Esophagus muscularis mucosa (tissue), 4 donors: ENCODE measurements around the gene PTPRD. TPM values are rescaled to one million over a fixed set of nuclear protein-coding genes. Genes with fewer than 3 reads are reported as not detected.

ENCODE experiments used
- DNase-seq: peaks from one replicate; pipeline ENCODE4 v3.0.0-alpha.2; 2017; ENCODE audit errors: extremely low spot score
- H3K27ac ChIP-seq, 4 donors: fragments of 200-600 bp; sonication (generic); replicated peaks in 1 of 4; 1 replicate in 3 of 4; 2 replicates in 1 of 4; pipeline ENCODE4 v1.5.1; 2016 to 2019; ENCODE audit warnings: mild to moderate bottlenecking in 1 of 4
- H3K27me3 ChIP-seq, 4 donors: fragments of 200-600 bp; sonication (generic); one replicate each; pipeline versions ENCODE4 v1.5.1 to v1.6.0; 2016 to 2019
- H3K36me3 ChIP-seq, 4 donors: fragments of 200-600 bp; sonication (generic); one replicate each; pipeline ENCODE4 v1.5.1; 2016 to 2019
- H3K4me1 ChIP-seq, 4 donors: fragments of 200-600 bp; sonication (generic); one replicate each; pipeline ENCODE4 v1.5.1; 2016 to 2019
- H3K4me3 ChIP-seq, 4 donors: fragments of 200-600 bp; sonication (generic); 1 replicate in 2 of 4; 2 replicates in 2 of 4; pipeline ENCODE4 v1.5.1; 2016 to 2019; ENCODE audit warnings: mild to moderate bottlenecking in 4 of 4, moderate library complexity in 1 of 4
- H3K9me3 ChIP-seq, 4 donors: fragments of 200-600 bp; sonication (generic); 1 replicate in 3 of 4; 2 replicates in 1 of 4; pipeline ENCODE4 v1.5.1; 2016 to 2019
- CTCF ChIP-seq, 3 experiments: fragments of 200-600 bp in 2 of 3; fragments of 450-650 bp in 1 of 3; sonication (generic) in 2 of 3; IDR thresholded peaks; one replicate each; pipeline ENCODE4 v1.5.1; 2017 to 2019; ENCODE audit warnings: antibody characterized with exemption in 3 of 3, mild to moderate bottlenecking in 2 of 3, moderate library complexity in 1 of 3
- EP300 ChIP-seq: sonication (generic); formaldehyde crosslinking; IDR thresholded peaks from one replicate; pipeline ENCODE4 v1.6.1; 2017; ENCODE audit warnings: antibody characterized with exemption
- POLR2A ChIP-seq: fragments of 450-650 bp; IDR thresholded peaks from one replicate; pipeline ENCODE4 v1.6.1; 2017; ENCODE audit warnings: antibody characterized with exemption, moderate library complexity, mild to moderate bottlenecking, low read depth
- POLR2AphosphoS5 ChIP-seq, 2 donors: sonication (generic); formaldehyde crosslinking; IDR thresholded peaks; one replicate each; pipeline ENCODE4 v1.6.1; 2017; ENCODE audit warnings: antibody characterized with exemption in 2 of 2
- WGBS: methylation state at CpG from one replicate; pipeline ENCODE4 v1.1.5; 2018; 5-methylcytosine and 5-hydroxymethylcytosine counted together
- intact Hi-C: fragments of 100-400 bp; cut with DNase I; formaldehyde crosslinking; loops from one replicate; pipeline ENCODE4 v1.15.1; 2023
- total RNA-seq, 4 donors: library from RNA; depleted of rRNA; stranded (reverse); fragments of >200 nt; gene quantifications; one replicate each; pipeline versions ENCODE4 v1.1.0 to v1.2.1, GENCODE V29; 2016

Gene PTPRD
- total RNA-seq, 4 donors from 2014 or later, result 4.1 to 6.6 (median 5.0) TPM

GRCh38 chr9:9874270-9874669 lies 738.5 kb downstream of the PTPRD start:
- no peaks in the 10 kb centered on the region for H3K36me3 ChIP-seq
- intact Hi-C loops, result no loop called here
- no peaks in the 10 kb centered on the region for H3K9me3 ChIP-seq
- no peak overlapping the region for H3K27ac ChIP-seq
- H3K4me3 ChIP-seq, result no peak overlapping the region
- DNase-seq, result no peak
- TF ChIP-seq POLR2A, result no peak
- TF ChIP-seq CTCF (IDR thresholded peaks at IDR 0.05), result no peak
- TF ChIP-seq POLR2AphosphoS5 (IDR thresholded peaks at IDR 0.05), result no peak
- TF ChIP-seq EP300, result no peak
- WGBS, result 17% methylated on average over 3 of the region's 3 CpGs
- no peaks in the 10 kb centered on the region for H3K27me3 ChIP-seq
- H3K4me1 ChIP-seq, result no peaks in the 10 kb centered on the region

- no peaks in the 10 kb centered on the region for H3K4me1 ChIP-seq
- intact Hi-C loops, result no loop called here
- WGBS, result 64% methylated on average over 3 of the region's 3 CpGs
- DNase-seq, result no peak
- no peak overlapping the region for H3K4me3 ChIP-seq
- no peaks in the 10 kb centered on the region for H3K9me3 ChIP-seq
- TF ChIP-seq EP300 (no peak), POLR2AphosphoS5 (IDR thresholded peaks at IDR 0.05) (no peak), CTCF (IDR thresholded peaks at IDR 0.05) (no peak), POLR2A (no peak)
- no peaks in the 10 kb centered on the region for H3K27me3 ChIP-seq
- H3K27ac ChIP-seq, result no peak overlapping the region
- H3K36me3 ChIP-seq, result no peaks in the 10 kb centered on the region
Observed at GRCh38 chr9:9862235-9862810, 750.5 kb downstream of the PTPRD start.

GRCh38 chr9:9855177-9856078 lies 757.4 kb downstream of the PTPRD start:
- WGBS, result 72% methylated on average over 13 of the region's 15 CpGs

GRCh38 chr9:9847750-9848149 lies 765.1 kb downstream of the PTPRD start:
- Histone ChIP-seq H3K4me3 (no peak overlapping the region), H3K27me3 (no peaks in the 10 kb centered on the region), H3K9me3 (no peaks in the 10 kb centered on the region), H3K27ac (no peak overlapping the region), H3K36me3 (no peaks in the 10 kb centered on the region), H3K4me1 (no peaks in the 10 kb centered on the region)
- intact Hi-C loops, result no loop called here
- WGBS, result 73% methylated on average over 5 of the region's 5 CpGs
- no peak for TF ChIP-seq POLR2AphosphoS5 (IDR thresholded peaks at IDR 0.05)
- no peak for DNase-seq

More at GRCh38 chr9:9855177-9856078, 757.4 kb downstream of the PTPRD start:
- Histone ChIP-seq H3K4me1 (no peaks in the 10 kb centered on the region), H3K27me3 (no peaks in the 10 kb centered on the region), H3K27ac (no peak overlapping the region), H3K4me3 (no peak overlapping the region), H3K36me3 (no peaks in the 10 kb centered on the region), H3K9me3 (no peaks in the 10 kb centered on the region)
- no peak for DNase-seq
- TF ChIP-seq POLR2AphosphoS5 (IDR thresholded peaks at IDR 0.05), result no peak
- TF ChIP-seq CTCF (IDR thresholded peaks at IDR 0.05), result no peak
- no peak for TF ChIP-seq POLR2A
- TF ChIP-seq EP300, result no peak
- intact Hi-C loops, result no loop called here

GRCh38 chr9:9846557-9846956 lies 766.2 kb downstream of the PTPRD start:
- TF ChIP-seq EP300 (no peak), CTCF (IDR thresholded peaks at IDR 0.05) (no peak), POLR2AphosphoS5 (IDR thresholded peaks at IDR 0.05) (no peak), POLR2A (no peak)
- H3K4me3 ChIP-seq, result no peak overlapping the region
- WGBS, result 27% methylated on average over 1 of the region's 1 CpG
- no peaks in the 10 kb centered on the region for H3K4me1 ChIP-seq
- no peak overlapping the region for H3K27ac ChIP-seq
- intact Hi-C loops, result no loop called here
- H3K9me3 ChIP-seq, result no peaks in the 10 kb centered on the region
- H3K36me3 ChIP-seq, result no peaks in the 10 kb centered on the region
- H3K27me3 ChIP-seq, result no peaks in the 10 kb centered on the region
- no peak for DNase-seq
